Measurements from ENCODE around the gene SMIM29. TPM values are rescaled to one million over a fixed set of nuclear protein-coding genes. Genes with fewer than 3 reads are reported as not detected.
"Not testable (repeated sequence)": the region's sequence is repeated elsewhere in the genome, so short reads cannot be mapped to it uniquely, and the experiment has no call there.

The SMIM29 gene
- total and polyA plus RNA-seq, 2 experiments from 2014 or later = 9.2 to 33.8 TPM

- no peak overlapping the region for H3K27ac ChIP-seq
- H3K4me1 ChIP-seq (ENCODE audit: insufficient read depth) = no peaks in the 10 kb centered on the region
- H3K27me3 ChIP-seq = no peaks in the 10 kb centered on the region
- H4K20me1 ChIP-seq (ENCODE audit: insufficient read depth, poor library complexity, severe bottlenecking) = no peaks in the 10 kb centered on the region
- no peaks in the 10 kb centered on the region for H3K79me2 ChIP-seq
- no peaks in the 10 kb centered on the region for H3K9me3 ChIP-seq (ENCODE audit: low read depth)
- TF ChIP-seq EZH2phosphoT487 (IDR thresholded peaks at IDR 0.05; ENCODE audit: low read depth, severe bottlenecking, unreplicated experiment) (no peak), CTCF (IDR thresholded peaks at IDR 0.05; ENCODE audit: poor library complexity) (no peak), EZH2 (IDR thresholded peaks at IDR 0.05; ENCODE audit: borderline replicate concordance) (no peak)
- H3K4me2 ChIP-seq = no peak overlapping the region
- H3K36me3 ChIP-seq (replicated peaks; ENCODE audit: insufficient read depth, low read depth) = no peaks in the 10 kb centered on the region
- WGBS (ENCODE audit: low lambda C conversion rate, missing lambda C conversion rate) = 93% methylated on average over 2 of the region's 2 CpGs
- DNase-seq (ENCODE audit: low spot score) = no peak
- no peak overlapping the region for H3K4me3 ChIP-seq
- H2AFZ ChIP-seq = no peak overlapping the region
- no peaks in the 10 kb centered on the region for H3K9me2 ChIP-seq (replicated peaks; ENCODE audit: insufficient read depth)
These were observed 18.9 kb upstream of the SMIM29 start for GRCh38 chr6:34267746-34268145.

GRCh38 chr6:34263484-34263883, 14.7 kb upstream of the SMIM29 start:
- H3K4me1 ChIP-seq (ENCODE audit: insufficient read depth); DNase-seq (ENCODE audit: low spot score); H3K9me3 ChIP-seq (ENCODE audit: low read depth); H3K9me2 ChIP-seq (replicated peaks; ENCODE audit: insufficient read depth); H3K79me2 ChIP-seq; H3K4me3 ChIP-seq; H3K27ac ChIP-seq; H3K27me3 ChIP-seq; H4K20me1 ChIP-seq (ENCODE audit: insufficient read depth, poor library complexity, severe bottlenecking); H3K4me2 ChIP-seq; H2AFZ ChIP-seq; H3K36me3 ChIP-seq (replicated peaks; ENCODE audit: insufficient read depth, low read depth): not testable (repeated sequence)
- WGBS (ENCODE audit: low lambda C conversion rate, missing lambda C conversion rate) = 97% methylated on average over 23 of the region's 23 CpGs

- no peaks in the 10 kb centered on the region for H3K36me3 ChIP-seq (replicated peaks; ENCODE audit: insufficient read depth, low read depth)
- H4K20me1 ChIP-seq (ENCODE audit: insufficient read depth, poor library complexity, severe bottlenecking) = no peaks in the 10 kb centered on the region
- H2AFZ ChIP-seq = no peak overlapping the region
- H3K9me3 ChIP-seq (ENCODE audit: low read depth) = no peaks in the 10 kb centered on the region
- WGBS (ENCODE audit: low lambda C conversion rate, missing lambda C conversion rate) = 89% methylated on average over 17 of the region's 17 CpGs
- H3K79me2 ChIP-seq = no peaks in the 10 kb centered on the region
- DNase-seq (ENCODE audit: low spot score) = no peak
- H3K4me2 ChIP-seq = no peak overlapping the region
- TF ChIP-seq EZH2 (IDR thresholded peaks at IDR 0.05; ENCODE audit: borderline replicate concordance) (no peak), CTCF (IDR thresholded peaks at IDR 0.05; ENCODE audit: poor library complexity) (no peak), EZH2phosphoT487 (IDR thresholded peaks at IDR 0.05; ENCODE audit: low read depth, severe bottlenecking, unreplicated experiment) (no peak)
- no peak overlapping the region for H3K27ac ChIP-seq
- no peaks in the 10 kb centered on the region for H3K9me2 ChIP-seq (replicated peaks; ENCODE audit: insufficient read depth)
- no peak overlapping the region for H3K4me3 ChIP-seq
- H3K27me3 ChIP-seq = no peaks in the 10 kb centered on the region
- no peaks in the 10 kb centered on the region for H3K4me1 ChIP-seq (ENCODE audit: insufficient read depth)
These were observed 11.9 kb upstream of the SMIM29 start for GRCh38 chr6:34260576-34261267.

GRCh38 chr6:34259529-34260069, 10.8 kb upstream of the SMIM29 start:
- 91% methylated on average over 6 of the region's 6 CpGs for WGBS (ENCODE audit: low lambda C conversion rate, missing lambda C conversion rate)
- Histone ChIP-seq H3K4me2 (no peak overlapping the region), H3K36me3 (replicated peaks; ENCODE audit: insufficient read depth, low read depth) (no peaks in the 10 kb centered on the region), H3K9me2 (replicated peaks; ENCODE audit: insufficient read depth) (no peaks in the 10 kb centered on the region), H3K27me3 (no peaks in the 10 kb centered on the region), H2AFZ (no peak overlapping the region), H3K4me1 (ENCODE audit: insufficient read depth) (no peaks in the 10 kb centered on the region), H3K79me2 (no peaks in the 10 kb centered on the region), H3K9me3 (ENCODE audit: low read depth) (no peaks in the 10 kb centered on the region), H3K27ac (no peak overlapping the region), H4K20me1 (ENCODE audit: insufficient read depth, poor library complexity, severe bottlenecking) (no peaks in the 10 kb centered on the region), H3K4me3 (no peak overlapping the region)
- DNase-seq (ENCODE audit: low spot score) = no peak
- TF ChIP-seq EZH2phosphoT487 (IDR thresholded peaks at IDR 0.05; ENCODE audit: low read depth, severe bottlenecking, unreplicated experiment) = no peak
- TF ChIP-seq CTCF (IDR thresholded peaks at IDR 0.05; ENCODE audit: poor library complexity) = no peak
- TF ChIP-seq EZH2 (IDR thresholded peaks at IDR 0.05; ENCODE audit: borderline replicate concordance) = no peak

- not testable (repeated sequence) for H3K27ac ChIP-seq; H3K9me3 ChIP-seq (ENCODE audit: low read depth); H3K79me2 ChIP-seq
These were observed 3.6 kb upstream of the SMIM29 start for GRCh38 chr6:34252395-34252794.

More at GRCh38 chr6:34252395-34252794, 3.6 kb upstream of the SMIM29 start:
- not testable (repeated sequence) for H3K4me1 ChIP-seq (ENCODE audit: insufficient read depth); H3K9me2 ChIP-seq (replicated peaks; ENCODE audit: insufficient read depth); H3K27me3 ChIP-seq; DNase-seq (ENCODE audit: low spot score); H3K4me2 ChIP-seq; H3K4me3 ChIP-seq; H2AFZ ChIP-seq; H4K20me1 ChIP-seq (ENCODE audit: insufficient read depth, poor library complexity, severe bottlenecking); H3K36me3 ChIP-seq (replicated peaks; ENCODE audit: insufficient read depth, low read depth)
- WGBS (ENCODE audit: low lambda C conversion rate, missing lambda C conversion rate) = 66% methylated on average over 2 of the region's 2 CpGs
